ENCODE data around the gene ATP9A. TPM values are rescaled to one million over a fixed set of nuclear protein-coding genes. Genes with fewer than 3 reads are reported as not detected.
A peak's percentile ranks its signal among the peaks of the same experiment; 100 is the strongest.

Gene ATP9A
- total RNA-seq, 5 donors from 2014 or later (not counting 1 experiment from before 2014, with no cell fraction given) = 0.44 to 0.85 (median 0.72) TPM

DNA sequence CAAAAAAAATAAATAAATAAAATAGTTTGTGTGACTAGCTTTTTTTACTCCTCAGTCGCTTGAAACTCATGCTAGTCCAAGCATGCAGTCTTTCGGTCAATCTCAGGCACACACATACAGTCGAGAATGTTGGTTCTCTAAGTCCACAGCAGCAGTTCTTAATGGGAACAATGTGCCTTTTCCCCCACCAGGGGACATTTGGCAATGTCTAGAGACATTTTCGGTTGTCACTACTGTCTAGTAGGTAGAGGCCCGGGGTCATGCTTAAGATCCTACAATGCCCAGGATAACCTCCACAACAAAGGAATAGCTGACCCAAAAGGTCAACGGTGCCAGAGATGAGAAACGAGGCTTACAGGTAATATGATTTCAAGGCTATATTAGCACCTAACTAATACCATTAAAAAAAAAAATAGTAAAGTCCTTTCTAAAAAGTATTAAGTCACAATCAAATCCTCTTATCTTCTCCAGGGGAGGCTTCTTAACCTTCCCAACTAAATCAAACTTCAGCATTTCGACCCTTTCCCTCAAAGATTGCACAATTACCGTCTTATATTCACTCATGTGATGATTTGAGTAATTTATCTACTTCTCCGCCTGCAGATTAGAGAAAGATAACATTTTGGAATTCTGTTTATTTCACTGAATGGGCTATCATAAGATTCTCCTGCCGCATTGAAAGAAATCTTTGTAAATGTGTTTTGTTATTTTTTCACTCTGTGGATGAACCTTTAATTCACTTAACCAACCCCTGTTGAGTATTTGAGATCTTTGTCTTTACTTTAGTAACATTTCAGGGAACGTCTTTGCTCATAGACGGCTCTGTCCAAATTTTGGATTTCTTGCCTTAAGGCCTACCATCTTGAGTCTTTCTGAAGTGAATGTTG lies 42.2 kb upstream of the ATP9A start:
- no peak overlapping the region for H3K27ac Mint-ChIP-seq
- CTCF ChIA-PET = no interaction called here
- Histone ChIP-seq H3K36me3 (ENCODE audit: control insufficient read depth in 2 of 2, extremely low read depth in 1 of 2, insufficient read depth in 1 of 2, low read length in 1 of 2) (no peaks in the 10 kb centered on the region), H3K4me1 (ENCODE audit: control insufficient read depth in 1 of 2, extremely low read depth in 1 of 2, insufficient read depth in 2 of 2, low read length in 2 of 2) (no peaks in the 10 kb centered on the region), H3K27ac (ENCODE audit: low read length) (no peak overlapping the region), H3K4me3 (ENCODE audit: control insufficient read depth in 1 of 2, extremely low read depth in 1 of 2, low read length in 1 of 2) (no peak overlapping the region), H3K9me3 (no peaks in the 10 kb centered on the region), H3K27me3 (replicated peaks in 1 of 2; ENCODE audit: control insufficient read depth in 2 of 2, extremely low read depth in 1 of 2, insufficient read depth in 2 of 2, low read length in 1 of 2) (peaks cover 0 to 3% of the 10 kb centered on the region in 2 experiments)
- POLR2A ChIA-PET = no interaction called here
- H3K4me1 Mint-ChIP-seq = no peaks in the 10 kb centered on the region
- peaks cover 13 to 14% of the 10 kb centered on the region in 2 donors for H3K27me3 Mint-ChIP-seq
- WGBS (ENCODE audit: insufficient coverage) = no CpG with 5 or more reads among the region's 13 CpGs
- no peaks in the 10 kb centered on the region for H3K36me3 Mint-ChIP-seq
- ATAC-seq (replicated peaks in 1 of 4) = no peak
- no peaks in the 10 kb centered on the region for H3K9me3 Mint-ChIP-seq
- no peak for DNase-seq
- no peak overlapping the region for H3K4me3 Mint-ChIP-seq

DNA sequence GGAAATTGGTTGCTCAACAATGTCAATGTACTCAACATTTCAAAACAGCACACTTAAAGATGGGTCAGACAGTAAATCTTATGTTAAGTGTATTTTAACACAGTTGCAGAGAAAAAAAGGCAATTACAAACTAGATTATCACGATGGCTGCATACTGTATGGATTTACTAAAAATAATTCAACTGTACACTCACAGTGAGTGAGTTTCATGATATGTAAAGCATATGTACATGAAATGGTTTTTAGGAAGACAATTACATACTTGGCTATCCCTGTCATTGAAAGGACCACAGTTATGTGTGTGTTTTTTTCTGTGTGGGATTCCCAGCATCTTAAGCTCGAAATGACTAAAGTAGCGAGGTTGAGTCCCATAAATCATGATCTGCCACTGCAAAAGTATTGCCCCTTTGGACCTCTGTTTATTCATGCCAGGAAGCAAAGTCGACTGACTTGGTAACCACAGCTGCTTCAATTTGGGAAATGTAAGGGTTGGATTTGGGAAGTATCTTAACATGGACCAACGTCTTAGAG lies 39.6 kb upstream of the ATP9A start:
- ChIA-PET CTCF (interaction anchor here in 1 of 2 donors (0.8 kb wide), 1 partner anchor 8 kb away, joined by 3 read pairs; no protein-coding TSS in a partner anchor), POLR2A (no interaction called here)
- 44% methylated on average over 3 of the region's 5 CpGs for WGBS (ENCODE audit: insufficient coverage)
- DNase-seq = no peak
- no peak for ATAC-seq (replicated peaks in 1 of 4)
- H3K27ac ChIP-seq (ENCODE audit: low read length) = no peak overlapping the region
- H3K36me3 ChIP-seq (ENCODE audit: control insufficient read depth in 2 of 2, extremely low read depth in 1 of 2, insufficient read depth in 1 of 2, low read length in 1 of 2) = no peaks in the 10 kb centered on the region
- H3K4me3 ChIP-seq (ENCODE audit: control insufficient read depth in 1 of 2, extremely low read depth in 1 of 2, low read length in 1 of 2) = no peak overlapping the region
- peaks cover 25 to 29% of the 10 kb centered on the region in 2 donors for H3K27me3 Mint-ChIP-seq
- H3K36me3 Mint-ChIP-seq = no peaks in the 10 kb centered on the region
- no peak overlapping the region for H3K4me3 Mint-ChIP-seq
- H3K4me1 Mint-ChIP-seq = peaks cover 0 to 2% (median 0%) of the 10 kb centered on the region in 3 donors
- no peaks in the 10 kb centered on the region for H3K9me3 ChIP-seq
- no peak overlapping the region for H3K27ac Mint-ChIP-seq
- no peaks in the 10 kb centered on the region for H3K4me1 ChIP-seq (ENCODE audit: control insufficient read depth in 1 of 2, extremely low read depth in 1 of 2, insufficient read depth in 2 of 2, low read length in 2 of 2)
- H3K9me3 Mint-ChIP-seq = no peaks in the 10 kb centered on the region
- H3K27me3 ChIP-seq (replicated peaks in 1 of 2; ENCODE audit: control insufficient read depth in 2 of 2, extremely low read depth in 1 of 2, insufficient read depth in 2 of 2, low read length in 1 of 2) = peaks cover 2 to 6% of the 10 kb centered on the region in 2 experiments

DNA sequence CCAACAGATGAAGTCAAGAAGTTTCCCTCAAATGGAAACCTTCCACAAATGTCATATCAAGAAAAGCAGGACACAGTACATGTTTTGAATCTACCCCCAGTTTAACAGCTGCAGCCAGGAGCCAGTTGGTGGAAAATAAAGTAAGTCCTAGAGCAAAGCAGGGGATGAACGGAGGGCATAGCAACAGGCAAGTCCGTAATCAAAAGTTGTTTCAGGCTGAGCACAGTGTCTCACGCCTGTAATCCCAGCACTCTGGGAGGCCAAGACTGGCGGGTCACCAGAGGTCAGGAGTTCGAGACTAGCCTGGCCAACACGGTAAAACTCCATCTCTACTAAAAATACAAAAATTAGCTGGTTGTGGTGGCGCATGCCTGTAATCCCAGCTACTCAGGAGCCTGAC lies 36.6 kb upstream of the ATP9A start:
- H3K9me3 Mint-ChIP-seq = no peaks in the 10 kb centered on the region
- no peaks in the 10 kb centered on the region for H3K36me3 ChIP-seq (ENCODE audit: control insufficient read depth in 2 of 2, extremely low read depth in 1 of 2, insufficient read depth in 1 of 2, low read length in 1 of 2)
- CTCF ChIA-PET = no interaction called here
- peaks cover 2 to 34% of the 10 kb centered on the region in 2 experiments for H3K27me3 ChIP-seq (replicated peaks in 1 of 2; ENCODE audit: control insufficient read depth in 2 of 2, extremely low read depth in 1 of 2, insufficient read depth in 2 of 2, low read length in 1 of 2)
- H3K27ac ChIP-seq (ENCODE audit: low read length) = no peak overlapping the region
- peaks cover 26 to 50% of the 10 kb centered on the region in 2 donors for H3K27me3 Mint-ChIP-seq
- peaks cover 0 to 19% of the 10 kb centered on the region in 2 experiments for H3K4me1 ChIP-seq (ENCODE audit: control insufficient read depth in 1 of 2, extremely low read depth in 1 of 2, insufficient read depth in 2 of 2, low read length in 2 of 2)
- POLR2A ChIA-PET = no interaction called here
- no peak overlapping the region for H3K4me3 Mint-ChIP-seq
- no peak overlapping the region for H3K27ac Mint-ChIP-seq
- WGBS (ENCODE audit: insufficient coverage) = 79% methylated on average over 7 of the region's 7 CpGs
- H3K36me3 Mint-ChIP-seq = no peaks in the 10 kb centered on the region
- H3K4me1 Mint-ChIP-seq = peaks cover 0 to 13% (median 8%) of the 10 kb centered on the region in 3 donors
- DNase-seq (no peak), ATAC-seq (replicated peaks in 1 of 4) (no peak)
- no peaks in the 10 kb centered on the region for H3K9me3 ChIP-seq
- no peak overlapping the region for H3K4me3 ChIP-seq (ENCODE audit: control insufficient read depth in 1 of 2, extremely low read depth in 1 of 2, low read length in 1 of 2)

DNA sequence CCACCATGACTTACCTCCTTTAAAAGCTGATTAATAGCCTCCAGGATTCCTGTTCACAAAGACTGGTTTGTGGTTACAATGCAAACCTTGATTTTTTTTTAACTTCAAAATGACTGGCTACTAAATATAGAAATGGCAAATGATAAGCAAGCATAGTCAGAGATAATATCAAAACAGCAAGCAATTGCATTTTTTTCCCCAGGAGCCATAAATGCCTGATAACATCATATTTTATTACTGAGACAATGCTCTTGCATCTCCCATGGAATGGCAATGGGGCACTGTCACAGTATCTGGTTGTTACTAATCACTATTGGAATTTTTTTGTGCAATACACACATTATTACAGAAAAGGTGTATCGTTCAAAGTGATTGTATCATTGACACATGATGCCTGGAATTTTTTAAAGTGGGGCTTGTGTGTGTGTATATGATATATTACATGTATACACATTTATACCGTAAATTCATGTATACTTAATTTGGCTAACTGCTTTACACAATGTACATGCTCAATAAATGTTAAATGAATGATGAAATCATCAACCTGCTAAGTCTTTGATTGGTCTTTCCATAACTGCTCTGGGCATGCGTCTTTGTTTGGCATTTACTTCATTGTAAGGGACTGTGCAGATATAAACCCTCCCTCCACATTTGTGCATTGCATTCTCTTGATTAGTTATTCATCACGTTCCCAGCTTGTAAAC lies 35.1 kb upstream of the ATP9A start:
- no peak overlapping the region for H3K4me3 Mint-ChIP-seq
- 57% methylated on average over 1 of the region's 4 CpGs for WGBS (ENCODE audit: insufficient coverage)

DNA sequence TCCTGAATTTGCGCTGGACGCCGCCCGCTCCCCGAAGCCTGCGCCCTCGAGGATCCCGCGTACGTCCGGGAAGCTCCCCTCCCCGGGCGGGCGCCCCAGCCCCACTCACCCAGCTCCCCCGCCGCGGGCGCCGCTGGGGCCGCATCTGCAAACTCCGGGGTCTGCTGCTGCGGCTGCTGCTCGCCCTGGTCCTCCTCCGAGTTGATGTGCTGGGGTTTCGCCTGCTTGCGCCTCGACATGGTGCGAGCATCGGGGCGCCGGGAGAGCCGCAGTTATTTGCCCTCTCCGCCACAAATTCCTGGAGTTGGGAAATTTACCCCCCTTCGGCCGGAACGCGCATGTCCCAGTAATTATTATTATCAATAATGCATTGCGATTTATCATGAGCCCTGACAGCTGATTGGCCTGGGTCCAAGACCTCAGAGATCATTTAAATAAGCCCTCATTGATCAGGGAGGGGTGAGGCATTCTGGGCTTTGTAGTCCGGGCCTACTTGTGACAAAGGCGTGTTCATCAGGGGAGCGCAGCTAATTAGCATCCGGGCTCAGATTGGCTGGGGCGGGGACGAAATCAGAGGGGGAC lies 34.1 kb upstream of the ATP9A start, which contains the start of gene SALL4:
SALL4 (minus strand) TSS at position 352 of the 582 bp plus-strand sequence; CDS start at position 239, 113 bp downstream.
- ChIA-PET CTCF (no interaction called here), POLR2A (no interaction called here)
- Histone ChIP-seq H3K4me3 (ENCODE audit: control insufficient read depth in 1 of 2, extremely low read depth in 1 of 2, low read length in 1 of 2) (no peak within 1 kb of the TSS), H3K9me3 (no peaks in the 10 kb centered on the region), H3K27me3 (replicated peaks in 1 of 2; ENCODE audit: control insufficient read depth in 2 of 2, extremely low read depth in 1 of 2, insufficient read depth in 2 of 2, low read length in 1 of 2) (peaks cover 2 to 39% of the 10 kb centered on the region in 2 experiments), H3K36me3 (ENCODE audit: control insufficient read depth in 2 of 2, extremely low read depth in 1 of 2, insufficient read depth in 1 of 2, low read length in 1 of 2) (no peaks in the 10 kb centered on the region), H3K27ac (ENCODE audit: low read length) (no peak within 1 kb of the TSS), H3K4me1 (ENCODE audit: control insufficient read depth in 1 of 2, extremely low read depth in 1 of 2, insufficient read depth in 2 of 2, low read length in 2 of 2) (peaks cover 0 to 19% of the 10 kb centered on the region in 2 experiments)
- Mint-ChIP-seq H3K27ac (no peak within 1 kb of the TSS), H3K4me1 (peaks cover 0 to 20% (median 13%) of the 10 kb centered on the region in 3 donors), H3K36me3 (no peaks in the 10 kb centered on the region), H3K27me3 (peaks cover 42 to 67% of the 10 kb centered on the region in 2 donors), H3K9me3 (no peaks in the 10 kb centered on the region), H3K4me3 (peak within 1 kb of the TSS in 1 of 3 donors; percentile 63)
- 46% methylated on average over 27 of the region's 44 CpGs for WGBS (ENCODE audit: insufficient coverage)
- DNase-seq = no peak
- ATAC-seq (replicated peaks in 1 of 4) = no peak

More for the DNA sequence above, 35.1 kb upstream of the ATP9A start:
- no peak for ATAC-seq (replicated peaks in 1 of 4)
- ChIA-PET POLR2A (no interaction called here), CTCF (no interaction called here)
- Mint-ChIP-seq H3K36me3 (no peaks in the 10 kb centered on the region), H3K4me1 (peaks cover 0 to 20% (median 13%) of the 10 kb centered on the region in 3 donors), H3K27me3 (peaks cover 37 to 61% of the 10 kb centered on the region in 2 donors), H3K9me3 (no peaks in the 10 kb centered on the region), H3K27ac (no peak overlapping the region)
- Histone ChIP-seq H3K27ac (ENCODE audit: low read length) (no peak overlapping the region), H3K4me3 (ENCODE audit: control insufficient read depth in 1 of 2, extremely low read depth in 1 of 2, low read length in 1 of 2) (no peak overlapping the region), H3K9me3 (no peaks in the 10 kb centered on the region), H3K27me3 (replicated peaks in 1 of 2; ENCODE audit: control insufficient read depth in 2 of 2, extremely low read depth in 1 of 2, insufficient read depth in 2 of 2, low read length in 1 of 2) (peaks cover 2 to 39% of the 10 kb centered on the region in 2 experiments), H3K4me1 (ENCODE audit: control insufficient read depth in 1 of 2, extremely low read depth in 1 of 2, insufficient read depth in 2 of 2, low read length in 2 of 2) (peaks cover 0 to 19% of the 10 kb centered on the region in 2 experiments), H3K36me3 (ENCODE audit: control insufficient read depth in 2 of 2, extremely low read depth in 1 of 2, insufficient read depth in 1 of 2, low read length in 1 of 2) (no peaks in the 10 kb centered on the region)
- DNase-seq = no peak

DNA sequence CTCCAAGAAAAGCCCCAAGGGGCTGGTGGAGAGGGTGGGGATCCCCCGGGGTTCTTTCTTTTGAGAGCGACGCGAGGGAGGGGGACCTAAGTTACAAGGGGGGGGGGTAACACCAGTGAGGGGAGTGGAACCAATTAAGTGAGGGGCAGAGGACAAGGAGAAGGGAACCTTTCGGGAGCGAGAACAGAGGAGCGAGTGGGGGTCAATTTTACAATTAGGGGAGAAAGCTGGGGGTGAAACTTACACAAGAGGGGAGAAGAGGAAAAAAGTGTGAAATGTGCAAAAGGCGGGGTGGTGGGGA lies 33.6 kb upstream of the ATP9A start:
- no peaks in the 10 kb centered on the region for H3K36me3 Mint-ChIP-seq
- no peak overlapping the region for H3K4me3 Mint-ChIP-seq
- no peak overlapping the region for H3K27ac ChIP-seq (ENCODE audit: low read length)
- H3K4me1 Mint-ChIP-seq = peaks cover 0 to 20% (median 13%) of the 10 kb centered on the region in 3 donors
- WGBS (ENCODE audit: insufficient coverage) = 20% methylated on average over 5 of the region's 8 CpGs
- no peak for DNase-seq
- no peaks in the 10 kb centered on the region for H3K9me3 ChIP-seq
- H3K27me3 Mint-ChIP-seq = peaks cover 42 to 65% of the 10 kb centered on the region in 2 donors
- no peaks in the 10 kb centered on the region for H3K36me3 ChIP-seq (ENCODE audit: control insufficient read depth in 2 of 2, extremely low read depth in 1 of 2, insufficient read depth in 1 of 2, low read length in 1 of 2)
- peaks cover 0 to 19% of the 10 kb centered on the region in 2 experiments for H3K4me1 ChIP-seq (ENCODE audit: control insufficient read depth in 1 of 2, extremely low read depth in 1 of 2, insufficient read depth in 2 of 2, low read length in 2 of 2)
- CTCF ChIA-PET = no interaction called here
- H3K27ac Mint-ChIP-seq = no peak overlapping the region
- H3K4me3 ChIP-seq (ENCODE audit: control insufficient read depth in 1 of 2, extremely low read depth in 1 of 2, low read length in 1 of 2) = no peak overlapping the region
- POLR2A ChIA-PET = no interaction called here
- H3K27me3 ChIP-seq (replicated peaks in 1 of 2; ENCODE audit: control insufficient read depth in 2 of 2, extremely low read depth in 1 of 2, insufficient read depth in 2 of 2, low read length in 1 of 2) = peaks cover 2 to 39% of the 10 kb centered on the region in 2 experiments
- H3K9me3 Mint-ChIP-seq = no peaks in the 10 kb centered on the region
- ATAC-seq (replicated peaks in 1 of 4) = no peak
